ENCODE results near the gene ELP4.

DNA sequence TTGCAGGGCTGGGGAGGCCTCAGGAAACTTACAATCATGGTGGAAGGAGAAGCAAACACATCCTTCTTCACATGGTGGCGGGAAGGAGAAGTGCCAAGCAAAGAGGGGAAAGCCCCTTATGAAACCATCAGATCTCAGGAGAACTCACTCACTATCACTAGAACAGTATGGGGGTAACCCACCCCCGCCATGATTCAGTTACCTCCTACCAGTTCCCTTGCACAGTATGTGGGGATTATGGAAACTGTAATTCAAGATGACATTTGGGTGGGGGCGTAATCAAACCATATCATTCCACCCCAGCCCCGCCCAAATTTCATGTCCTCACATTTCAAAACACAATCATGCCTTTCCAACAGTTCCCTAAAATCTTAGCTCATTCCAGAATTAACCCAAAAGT, 16.3 kb upstream of the ELP4 start:
- no peak for TF ChIP-seq CTCF (IDR thresholded peaks at IDR 0.05 in 2 of 3, conservative IDR thresholded peaks at IDR 0.05 in 1 of 3; ENCODE audit: insufficient read depth in 2 of 3, low read depth in 1 of 3, low read length in 3 of 3)
- no peak for TF ChIP-seq EP300 (IDR thresholded peaks at IDR 0.05; ENCODE audit: low read length)
- no peak for TF ChIP-seq MAZ (CRISPR knock-in tag; conservative IDR thresholded peaks at IDR 0.05 in 1 of 2, IDR thresholded peaks at IDR 0.05 in 1 of 2)
- TF ChIP-seq ELF4 (CRISPR knock-in tag; IDR thresholded peaks at IDR 0.05), result no peak
- TF ChIP-seq ZBTB2 (IDR thresholded peaks at IDR 0.05), result no peak
- TF ChIP-seq, protein P1, sequence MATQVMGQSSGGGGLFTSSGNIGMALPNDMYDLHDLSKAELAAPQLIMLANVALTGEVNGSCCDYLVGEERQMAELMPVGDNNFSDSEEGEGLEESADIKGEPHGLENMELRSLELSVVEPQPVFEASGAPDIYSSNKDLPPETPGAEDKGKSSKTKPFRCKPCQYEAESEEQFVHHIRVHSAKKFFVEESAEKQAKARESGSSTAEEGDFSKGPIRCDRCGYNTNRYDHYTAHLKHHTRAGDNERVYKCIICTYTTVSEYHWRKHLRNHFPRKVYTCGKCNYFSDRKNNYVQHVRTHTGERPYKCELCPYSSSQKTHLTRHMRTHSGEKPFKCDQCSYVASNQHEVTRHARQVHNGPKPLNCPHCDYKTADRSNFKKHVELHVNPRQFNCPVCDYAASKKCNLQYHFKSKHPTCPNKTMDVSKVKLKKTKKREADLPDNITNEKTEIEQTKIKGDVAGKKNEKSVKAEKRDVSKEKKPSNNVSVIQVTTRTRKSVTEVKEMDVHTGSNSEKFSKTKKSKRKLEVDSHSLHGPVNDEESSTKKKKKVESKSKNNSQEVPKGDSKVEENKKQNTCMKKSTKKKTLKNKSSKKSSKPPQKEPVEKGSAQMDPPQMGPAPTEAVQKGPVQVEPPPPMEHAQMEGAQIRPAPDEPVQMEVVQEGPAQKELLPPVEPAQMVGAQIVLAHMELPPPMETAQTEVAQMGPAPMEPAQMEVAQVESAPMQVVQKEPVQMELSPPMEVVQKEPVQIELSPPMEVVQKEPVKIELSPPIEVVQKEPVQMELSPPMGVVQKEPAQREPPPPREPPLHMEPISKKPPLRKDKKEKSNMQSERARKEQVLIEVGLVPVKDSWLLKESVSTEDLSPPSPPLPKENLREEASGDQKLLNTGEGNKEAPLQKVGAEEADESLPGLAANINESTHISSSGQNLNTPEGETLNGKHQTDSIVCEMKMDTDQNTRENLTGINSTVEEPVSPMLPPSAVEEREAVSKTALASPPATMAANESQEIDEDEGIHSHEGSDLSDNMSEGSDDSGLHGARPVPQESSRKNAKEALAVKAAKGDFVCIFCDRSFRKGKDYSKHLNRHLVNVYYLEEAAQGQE (IDR thresholded peaks at IDR 0.05; ENCODE audit: borderline replicate concordance), result no peak
- TF ChIP-seq, protein P1 (CRISPR knock-in tag; IDR thresholded peaks at IDR 0.05; ENCODE audit: low read depth), result no peak
- TF ChIP-seq ETV6 (IDR thresholded peaks at IDR 0.05; ENCODE audit: borderline replicate concordance in 1 of 2, low read depth in 2 of 2, low read length in 1 of 2), result no peak
- TF ChIP-seq ETV6 (CRISPR knock-in tag; IDR thresholded peaks at IDR 0.05; ENCODE audit: borderline replicate concordance), result no peak
- TF ChIP-seq POLR2AphosphoS2 (IDR thresholded peaks at IDR 0.05; ENCODE audit: low read length), result no peak
- TF ChIP-seq SRF (CRISPR knock-in tag; IDR thresholded peaks at IDR 0.05), result no peak
- TF ChIP-seq NCOA1 (IDR thresholded peaks at IDR 0.05; ENCODE audit: low read depth), result no peak
- no peak for TF ChIP-seq E2F1 (CRISPR knock-in tag; IDR thresholded peaks at IDR 0.05)

All from K562 (cell line).